HG02970 (cell line): ENCODE measurements around the gene EMX1.

Source experiments
- ATAC-seq: cut with Tn5 transposase; IDR thresholded peaks from one replicate; pipeline ENCODE4 v1.9.1; 2021; ENCODE audit warnings: mild to moderate bottlenecking, moderate library complexity, moderate number of reproducible peaks; ENCODE audit not compliant: unreplicated experiment, low FRiP score

The EMX1 gene

DNA sequence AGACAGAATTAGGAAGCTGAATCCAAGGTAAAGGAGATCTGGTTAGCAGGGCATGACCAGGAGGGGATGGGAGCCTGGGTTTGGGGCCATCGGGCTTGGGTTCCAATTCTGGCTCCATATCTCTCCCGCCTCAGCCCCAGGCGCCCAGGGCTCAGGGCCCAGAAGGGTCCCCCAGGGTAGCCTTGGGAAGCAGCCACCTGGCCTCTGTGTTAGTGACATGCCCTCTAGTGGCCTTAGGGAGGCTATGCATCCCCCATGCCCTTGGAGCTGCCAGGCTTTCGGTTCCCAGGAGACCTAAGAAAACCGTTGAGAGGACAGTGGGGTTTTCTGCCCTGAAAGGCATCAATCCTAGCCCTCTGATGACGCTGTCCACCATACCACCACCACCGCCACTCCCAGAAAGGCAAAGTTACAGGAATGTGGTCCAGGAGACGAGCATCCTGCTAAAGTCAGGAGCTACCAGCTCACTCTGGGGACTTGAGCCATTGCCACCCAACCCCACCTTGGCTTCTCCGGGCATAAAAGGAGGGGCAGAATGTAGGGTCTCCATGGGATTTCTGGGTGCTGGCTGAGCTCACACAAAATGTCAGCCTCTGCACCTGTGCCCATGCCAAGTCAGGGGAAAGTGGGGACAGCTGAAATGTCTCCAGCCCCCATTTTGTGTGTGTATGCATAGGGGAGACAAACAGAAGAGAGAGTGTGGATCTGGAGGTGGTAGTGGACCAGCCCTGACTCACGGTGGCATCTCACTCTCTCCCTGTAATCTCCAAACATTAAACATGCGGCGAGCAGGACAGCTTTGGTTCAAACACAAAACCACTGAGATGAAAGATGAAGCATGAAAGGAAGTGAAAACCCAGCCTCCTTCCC, 56.5 kb downstream of the EMX1 start:
- no peak for ATAC-seq

GRCh38 chr2:72974436-72974754, 57.1 kb downstream of the EMX1 start:
- ATAC-seq, result no peak

DNA sequence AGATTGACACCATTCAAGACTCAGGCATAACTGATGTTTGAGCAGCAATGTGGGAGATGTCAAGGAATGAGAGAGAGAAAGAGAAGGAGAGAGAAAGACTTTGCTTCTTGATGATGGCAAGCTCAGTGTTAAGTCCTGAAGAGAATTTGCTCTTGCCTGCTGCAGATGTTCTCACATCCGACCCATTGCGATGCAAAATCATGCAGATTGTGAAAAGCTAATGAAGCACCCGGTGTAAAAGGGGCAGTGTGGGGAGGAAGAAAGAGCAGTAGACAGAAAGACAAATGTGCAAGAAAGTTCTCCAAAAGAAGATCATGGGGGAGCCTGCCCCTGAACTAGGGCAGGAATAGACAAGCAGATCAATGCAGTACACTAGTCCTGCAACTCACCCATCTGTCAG, 57.7 kb downstream of the EMX1 start:
- no peak for ATAC-seq

GRCh38 chr2:72979896-72980295, 62.6 kb downstream of the EMX1 start:
- ATAC-seq, result no peak

GRCh38 chr2:72980535-72981217, 63.4 kb downstream of the EMX1 start:
- no peak for ATAC-seq

DNA sequence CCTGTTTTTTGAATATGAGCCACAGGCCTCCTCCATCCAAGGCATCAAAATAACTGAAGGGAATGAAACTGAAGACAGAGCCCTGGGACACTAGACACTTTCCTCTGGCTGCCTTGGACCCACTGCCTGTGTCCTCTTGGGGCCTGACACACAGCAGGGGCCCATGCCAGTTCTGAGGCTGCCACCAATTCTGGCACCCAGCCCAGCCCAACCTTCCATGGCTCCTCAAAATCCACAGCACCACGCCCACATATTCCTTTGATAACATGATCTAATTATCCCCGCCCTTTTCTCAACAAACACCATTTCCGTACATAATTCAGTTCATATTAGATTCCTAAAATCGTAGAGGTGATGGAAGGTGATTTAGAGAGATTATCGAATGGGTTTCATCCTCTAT, 64.2 kb downstream of the EMX1 start:
- no peak for ATAC-seq

GRCh38 chr2:72982219-72982618, 64.9 kb downstream of the EMX1 start:
- no peak for ATAC-seq

- ATAC-seq, result no peak
Observed at GRCh38 chr2:72982781-72983499, 65.6 kb downstream of the EMX1 start.

GRCh38 chr2:72983500-72984161, 66.3 kb downstream of the EMX1 start:
- no peak for ATAC-seq

DNA sequence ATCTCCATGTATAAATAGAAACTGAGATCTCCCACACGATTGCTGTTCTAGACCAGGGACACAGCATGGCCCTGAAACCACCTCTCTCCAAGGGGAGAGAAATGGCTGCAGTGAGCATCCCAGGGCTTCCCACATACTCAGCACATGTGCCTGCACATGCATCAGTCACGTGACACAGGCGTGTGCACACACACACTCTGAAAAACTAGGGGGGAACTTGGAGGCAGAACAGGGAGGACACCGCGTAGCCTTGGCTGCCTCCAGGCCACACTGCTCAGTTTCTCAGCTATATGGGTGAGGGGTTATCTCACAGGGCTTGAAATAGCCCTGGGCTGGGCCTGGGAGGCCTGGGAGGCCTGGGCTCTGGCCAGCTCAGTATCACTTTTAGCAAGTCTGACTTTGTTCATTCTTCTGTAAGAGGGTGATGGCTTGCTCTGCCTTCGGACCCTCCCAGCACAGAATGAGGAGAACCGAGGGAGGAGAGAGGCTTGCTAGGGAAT, 66.9 kb downstream of the EMX1 start:
- no peak for ATAC-seq
